Endothelial cell of umbilical vein (primary cell): ENCODE measurements around the gene SGSM1. TPM values are rescaled to one million over a fixed set of nuclear protein-coding genes. Genes with fewer than 3 reads are reported as not detected.
A peak's percentile ranks its signal among the peaks of the same experiment; 100 is the strongest.

Source experiments
- Bru-seq: library from RNA; stranded (reverse); fragments of 400-500 nt; gene quantifications from one replicate; lab custom pipeline; 2021; lab: Mats Ljungman, UMichigan
- BruChase-seq, 2 experiments: library from RNA; stranded (reverse); fragments of 400-500 nt; gene quantifications; one replicate each; lab custom pipeline; 2021; lab: Mats Ljungman, UMichigan
- BruUV-seq: library from RNA; stranded (reverse); fragments of 400-500 nt; replicated peaks from 2 replicates; lab custom pipeline; 2021; lab: Mats Ljungman, UMichigan
- CTCF ChIA-PET: fragments of 300-600, 350-600 bp; sonication (Branson Sonifier 250); formaldehyde crosslinking; loops from one replicate; lab custom pipeline; 2021; ENCODE audit warnings: antibody characterized with exemption, inconsistent platforms; lab: Charles Lee
- POLR2A ChIA-PET: fragments of 300-600, 350-600 bp; sonication (Branson Sonifier 250); formaldehyde crosslinking; loops from one replicate; lab custom pipeline; 2021; ENCODE audit warnings: antibody characterized with exemption, inconsistent platforms; lab: Charles Lee
- DNase-seq: peaks from one replicate; pipeline ENCODE4 v3.0.0-alpha.2; 2011; ENCODE audit warnings: low read depth, low spot score
- FAIRE-seq: peaks from 2 replicates; lab custom pipeline; 2011; peaks lifted over from hg19 to GRCh38; lab: Jason Lieb, UNC
- H2AFZ ChIP-seq: 2 replicates; pipeline ENCODE4 v1.6.0; 2012; ENCODE audit warnings: low read depth, low read length, control low read depth, inconsistent platforms
- H3K27ac ChIP-seq: 2 replicates; pipeline ENCODE4 v1.5.1; 2011; ENCODE audit warnings: low read depth, mild to moderate bottlenecking, control low read depth, low read length, moderate library complexity; ENCODE audit not compliant: insufficient read depth
- H3K27me3 ChIP-seq, 2 experiments: 2 replicates each; pipeline versions ENCODE4 v1.6.0 to v1.6.1; 2011; ENCODE audit warnings: low read length in 2 of 2, mixed read lengths in 1 of 2; ENCODE audit not compliant: control insufficient read depth in 2 of 2, insufficient read depth in 2 of 2
- H3K36me3 ChIP-seq, 2 experiments: 2 replicates in 1 of 2; 3 replicates in 1 of 2; pipeline ENCODE4 v1.5.1; 2011; ENCODE audit warnings: low read length in 2 of 2, mild to moderate bottlenecking in 1 of 2, moderate library complexity in 1 of 2; ENCODE audit not compliant: control insufficient read depth in 2 of 2, insufficient read depth in 2 of 2; ENCODE audit errors: extremely low read depth in 1 of 2
- H3K4me1 ChIP-seq: 3 replicates; pipeline ENCODE4 v1.5.1; 2011; ENCODE audit warnings: mild to moderate bottlenecking, low read length; ENCODE audit not compliant: control insufficient read depth, insufficient read depth; ENCODE audit errors: extremely low read depth
- H3K4me2 ChIP-seq: 2 replicates; pipeline ENCODE4 v1.6.1; 2011; ENCODE audit warnings: low read length, control low read depth, mixed read lengths; ENCODE audit not compliant: insufficient read depth
- H3K4me3 ChIP-seq, 3 experiments: fragments of 200-600 bp in 1 of 3; sonication (generic), shearing (Covaris generic) in 1 of 3; replicated peaks in 1 of 3; 2 replicates each; pipeline ENCODE4 v1.5.1; 2011 to 2016; ENCODE audit warnings: control low read depth in 3 of 3, low read length in 3 of 3, mild to moderate bottlenecking in 2 of 3, inconsistent platforms in 1 of 3, low read depth in 1 of 3, moderate library complexity in 1 of 3; ENCODE audit not compliant: insufficient read depth in 1 of 3
- H3K79me2 ChIP-seq: 2 replicates; pipeline ENCODE4 v1.6.0; 2012; ENCODE audit warnings: low read length, inconsistent platforms; ENCODE audit not compliant: control insufficient read depth, insufficient read depth
- H3K9ac ChIP-seq: replicated peaks from 2 replicates; pipeline ENCODE3; 2011; ENCODE audit warnings: low read length, control low read depth; ENCODE audit not compliant: insufficient read depth; ENCODE audit errors: extremely low read depth
- H3K9me1 ChIP-seq: replicated peaks from 3 replicates; pipeline ENCODE4 v1.6.0; 2011; ENCODE audit warnings: mild to moderate bottlenecking, low read length; ENCODE audit not compliant: control insufficient read depth, insufficient read depth; ENCODE audit errors: extremely low read depth
- H3K9me3 ChIP-seq: replicated peaks from 2 replicates; pipeline ENCODE4 v1.5.1; 2012; ENCODE audit warnings: low read length, inconsistent platforms; ENCODE audit not compliant: control insufficient read depth, insufficient read depth
- H4K20me1 ChIP-seq: replicated peaks from 2 replicates; pipeline ENCODE3; 2011; ENCODE audit warnings: mild to moderate bottlenecking, low read length; ENCODE audit not compliant: control insufficient read depth, insufficient read depth; ENCODE audit errors: extremely low read depth
- EZH2 ChIP-seq: IDR thresholded peaks from 2 replicates; pipeline ENCODE4 v1.6.1; 2012; ENCODE audit warnings: borderline replicate concordance, low read depth, mild to moderate bottlenecking, moderate library complexity, low read length, inconsistent platforms; ENCODE audit not compliant: severe bottlenecking
- FOS ChIP-seq: IDR thresholded peaks from 2 replicates; pipeline ENCODE4 v1.6.1; 2011; ENCODE audit warnings: mild to moderate bottlenecking, low read length, moderate library complexity, borderline replicate concordance; ENCODE audit not compliant: insufficient read depth
- GATA2 ChIP-seq: IDR thresholded peaks from 2 replicates; pipeline ENCODE4 v1.7.0; 2011; ENCODE audit warnings: low read depth, mild to moderate bottlenecking, moderate library complexity, mixed read lengths, low read length; ENCODE audit not compliant: insufficient read length, insufficient read depth
- JUN ChIP-seq: IDR thresholded peaks from 2 replicates; pipeline ENCODE4 v1.6.1; 2011; ENCODE audit warnings: borderline replicate concordance, low read depth; ENCODE audit not compliant: insufficient read length, insufficient read depth
- MAX ChIP-seq: IDR thresholded peaks from 2 replicates; pipeline ENCODE4 v1.6.1; 2011; ENCODE audit not compliant: insufficient read depth, insufficient read length
- MYC ChIP-seq: IDR thresholded peaks from one replicate; pipeline ENCODE4 v1.6.1; 2011; ENCODE audit warnings: mild to moderate bottlenecking, low read depth, low read length
- POLR2A ChIP-seq: IDR thresholded peaks from 2 replicates; pipeline ENCODE4 v1.6.1; 2012; ENCODE audit warnings: low read depth, mild to moderate bottlenecking, control low read depth, low read length
- POLR2AphosphoS5 ChIP-seq: IDR thresholded peaks from 2 replicates; pipeline ENCODE4 v1.6.1; 2012; ENCODE audit warnings: low read depth, mild to moderate bottlenecking, control low read depth, low read length, moderate library complexity; ENCODE audit not compliant: insufficient read depth
- dilution Hi-C: fragments of 300-500 bp; cut with MboI; formaldehyde crosslinking; loops from one replicate; pipeline ENCODE4 v1.15.0; 2019; ENCODE audit warnings: low sequenced_read_pairs; ENCODE audit not compliant: extremely low pct_ligation_motif_present
- intact Hi-C: fragments of 100-400 bp; cut with micrococcal nuclease; formaldehyde crosslinking; loops from one replicate; pipeline ENCODE4 v1.10.0; 2022
- long read RNA-seq: library from polyadenylated mRNA; stranded (forward); transcript quantifications from one replicate; pipeline ENCODE4 v2.0.0, GENCODE V29; 2021
- polyA minus RNA-seq, 3 experiments: library from RNA; depleted of rRNA, polyadenylated mRNA; stranded (reverse); fragments of >200 nt; gene quantifications; 1 replicate in 1 of 3; 2 replicates in 2 of 3; pipeline ENCODE4 v1.2.3, GENCODE V29; 2011
- polyA plus RNA-seq, 4 experiments: library from polyadenylated mRNA; depleted of rRNA in 3 of 4; stranded (reverse) in 3 of 4; unstranded in 1 of 4; fragments of >200 nt; gene quantifications; 2 replicates each; pipeline versions ENCODE4 v1.2.1 to v1.2.3, GENCODE V29; 2011 to 2012; ENCODE audit warnings: missing spikeins in 1 of 4
- total RNA-seq: library from RNA; stranded (reverse); gene quantifications from 2 replicates; pipeline ENCODE4 v1.2.3, GENCODE V29; 2021
- TF ChIP-seq, protein P1 (sequence below), 2 donors: IDR thresholded peaks; 1 replicate in 1 of 2; 2 replicates in 1 of 2; pipeline ENCODE4 v1.5.1; 2011; ENCODE audit warnings: low read length in 2 of 2, mild to moderate bottlenecking in 2 of 2, moderate library complexity in 2 of 2, control low read depth in 1 of 2, inconsistent platforms in 1 of 2, low read depth in 1 of 2; ENCODE audit not compliant: insufficient read depth in 1 of 2; ENCODE audit errors: extremely low read depth in 1 of 2

Gene SGSM1, protein sequence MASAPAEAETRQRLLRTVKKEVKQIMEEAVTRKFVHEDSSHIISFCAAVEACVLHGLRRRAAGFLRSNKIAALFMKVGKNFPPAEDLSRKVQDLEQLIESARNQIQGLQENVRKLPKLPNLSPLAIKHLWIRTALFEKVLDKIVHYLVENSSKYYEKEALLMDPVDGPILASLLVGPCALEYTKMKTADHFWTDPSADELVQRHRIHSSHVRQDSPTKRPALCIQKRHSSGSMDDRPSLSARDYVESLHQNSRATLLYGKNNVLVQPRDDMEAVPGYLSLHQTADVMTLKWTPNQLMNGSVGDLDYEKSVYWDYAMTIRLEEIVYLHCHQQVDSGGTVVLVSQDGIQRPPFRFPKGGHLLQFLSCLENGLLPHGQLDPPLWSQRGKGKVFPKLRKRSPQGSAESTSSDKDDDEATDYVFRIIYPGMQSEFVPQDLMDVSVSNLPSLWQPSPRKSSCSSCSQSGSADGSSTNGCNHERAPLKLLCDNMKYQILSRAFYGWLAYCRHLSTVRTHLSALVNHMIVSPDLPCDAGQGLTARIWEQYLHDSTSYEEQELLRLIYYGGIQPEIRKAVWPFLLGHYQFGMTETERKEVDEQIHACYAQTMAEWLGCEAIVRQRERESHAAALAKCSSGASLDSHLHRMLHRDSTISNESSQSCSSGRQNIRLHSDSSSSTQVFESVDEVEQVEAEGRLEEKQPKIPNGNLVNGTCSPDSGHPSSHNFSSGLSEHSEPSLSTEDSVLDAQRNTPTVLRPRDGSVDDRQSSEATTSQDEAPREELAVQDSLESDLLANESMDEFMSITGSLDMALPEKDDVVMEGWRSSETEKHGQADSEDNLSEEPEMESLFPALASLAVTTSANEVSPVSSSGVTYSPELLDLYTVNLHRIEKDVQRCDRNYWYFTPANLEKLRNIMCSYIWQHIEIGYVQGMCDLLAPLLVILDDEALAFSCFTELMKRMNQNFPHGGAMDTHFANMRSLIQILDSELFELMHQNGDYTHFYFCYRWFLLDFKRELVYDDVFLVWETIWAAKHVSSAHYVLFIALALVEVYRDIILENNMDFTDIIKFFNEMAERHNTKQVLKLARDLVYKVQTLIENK
- total RNA-seq = 0.12 and 1.1 TPM in 2 replicates
- 0.10 and 0.46 TPM in 2 replicates for polyA plus RNA-seq
- 0.09 and 0.14 TPM in 2 replicates for polyA plus RNA-seq (2011; cell fraction: cytosol; rRNA removed)
- polyA plus RNA-seq (2011; cell fraction: nucleus; rRNA removed) = 0.31 and 0.32 TPM in 2 replicates
- polyA plus RNA-seq (2012) = 0.11 and 0.12 TPM in 2 replicates
- polyA minus RNA-seq = 0.22 and 0.42 TPM in 2 replicates
- not detected for polyA minus RNA-seq (2011; cell fraction: cytosol; rRNA and poly(A)+ RNA removed)
- polyA minus RNA-seq (2011; cell fraction: nucleus; rRNA and poly(A)+ RNA removed) = 0.29 TPM in 2 replicates
- Bru-seq, nascent RNA = percentile 29 among the genes with signal in this experiment
- BruChase-seq, experiment 1, labeled RNA remaining after a 6-hour chase = percentile 17 among the genes with signal in this experiment
- percentile 22 among the genes with signal in this experiment for BruChase-seq, experiment 2, labeled RNA remaining after a 2-hour chase
- long read RNA-seq = 0 reads

GRCh38 chr22:24805790-24806662 is at the start of gene SGSM1:
Gene SGSM1 (plus strand): TSS chr22:24806211. CDS start chr22:24806326, 115 bp downstream.
- Histone ChIP-seq H3K4me2 (peak within 1 kb of the TSS; percentile 44), H3K9ac (peak within 1 kb of the TSS; percentile 4), H3K36me3 (no peaks in the 10 kb centered on the region), H3K27me3 (peaks cover 0 to 4% of the 10 kb centered on the region in 2 experiments), H4K20me1 (no peaks in the 10 kb centered on the region), H3K4me1 (peaks cover 2% of the 10 kb centered on the region), H3K4me3 (peak within 1 kb of the TSS in 2 of 3 experiments; percentile 43), H3K9me3 (no peaks in the 10 kb centered on the region), H3K79me2 (no peaks in the 10 kb centered on the region), H2AFZ (peak within 1 kb of the TSS; percentile 92), H3K27ac (no peak within 1 kb of the TSS), H3K9me1 (no peaks in the 10 kb centered on the region)
- no TSS peak for BruUV-seq
- dilution Hi-C loops = no loop called here
- TF ChIP-seq GATA2 = no peak
- no peak for TF ChIP-seq POLR2A
- no peak for TF ChIP-seq EZH2
- no peak for TF ChIP-seq FOS
- TF ChIP-seq, protein P1, sequence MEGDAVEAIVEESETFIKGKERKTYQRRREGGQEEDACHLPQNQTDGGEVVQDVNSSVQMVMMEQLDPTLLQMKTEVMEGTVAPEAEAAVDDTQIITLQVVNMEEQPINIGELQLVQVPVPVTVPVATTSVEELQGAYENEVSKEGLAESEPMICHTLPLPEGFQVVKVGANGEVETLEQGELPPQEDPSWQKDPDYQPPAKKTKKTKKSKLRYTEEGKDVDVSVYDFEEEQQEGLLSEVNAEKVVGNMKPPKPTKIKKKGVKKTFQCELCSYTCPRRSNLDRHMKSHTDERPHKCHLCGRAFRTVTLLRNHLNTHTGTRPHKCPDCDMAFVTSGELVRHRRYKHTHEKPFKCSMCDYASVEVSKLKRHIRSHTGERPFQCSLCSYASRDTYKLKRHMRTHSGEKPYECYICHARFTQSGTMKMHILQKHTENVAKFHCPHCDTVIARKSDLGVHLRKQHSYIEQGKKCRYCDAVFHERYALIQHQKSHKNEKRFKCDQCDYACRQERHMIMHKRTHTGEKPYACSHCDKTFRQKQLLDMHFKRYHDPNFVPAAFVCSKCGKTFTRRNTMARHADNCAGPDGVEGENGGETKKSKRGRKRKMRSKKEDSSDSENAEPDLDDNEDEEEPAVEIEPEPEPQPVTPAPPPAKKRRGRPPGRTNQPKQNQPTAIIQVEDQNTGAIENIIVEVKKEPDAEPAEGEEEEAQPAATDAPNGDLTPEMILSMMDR (IDR thresholded peaks at IDR 0.05; ENCODE audit: extremely low read depth in 1 of 2, insufficient read depth in 1 of 2, low read depth in 1 of 2, low read length in 2 of 2) = no peak
- TF ChIP-seq MYC = no peak
- no peak for TF ChIP-seq MAX
- no peak for TF ChIP-seq JUN
- no peak for TF ChIP-seq POLR2AphosphoS5
- DNase-seq = peak; percentile 54
- ChIA-PET CTCF (interaction anchor here (0.6 to 1.5 kb wide), 7 partner anchors 12 to 84 kb away, joined by 3 to 7 read pairs (median 3); no protein-coding TSS in a partner anchor), POLR2A (no interaction called here)
- intact Hi-C loops = no loop called here
- FAIRE-seq = no peak
